WTC11 (cell line): ENCODE measurements around the gene SH2B3.

Experiments
- CTCF ChIP-seq: fragments of 200-600 bp; IDR thresholded peaks from 2 replicates; pipeline ENCODE4 v1.8.0; 2022; ENCODE audit warnings: antibody characterized with exemption
- ESRRA ChIP-seq: sonication (generic); formaldehyde crosslinking; IDR thresholded peaks from 2 replicates; pipeline ENCODE4 v1.8.1; 2022; ENCODE audit warnings: mild to moderate bottlenecking, missing genetic modification reagents, borderline replicate concordance
- GRHL2 ChIP-seq: fragments of 250-450 bp; sonication (Bioruptor Pico); IDR thresholded peaks from 2 replicates; pipeline ENCODE4 v1.8.0; 2022; ENCODE audit warnings: mild to moderate bottlenecking, moderate library complexity; ENCODE audit not compliant: insufficient replicate concordance, severe bottlenecking
- IRF1 ChIP-seq: sonication (generic); formaldehyde crosslinking; IDR thresholded peaks from 2 replicates; pipeline ENCODE4 v1.8.0; 2023; ENCODE audit warnings: missing genetic modification reagents
- NR3C1 ChIP-seq: sonication (generic); formaldehyde crosslinking; conservative IDR thresholded peaks from 2 replicates; pipeline ENCODE4 v1.8.1; 2023; ENCODE audit warnings: low read depth, mild to moderate bottlenecking, missing genetic modification reagents
- USF1 ChIP-seq: sonication (generic); formaldehyde crosslinking; IDR thresholded peaks from 2 replicates; pipeline ENCODE4 v1.8.0; 2022; ENCODE audit warnings: mild to moderate bottlenecking, missing genetic modification reagents
- ZNF396 ChIP-seq: fragments of 250-450 bp; sonication (Bioruptor Pico); IDR thresholded peaks from 2 replicates; pipeline ENCODE4 v1.8.0; 2021; ENCODE audit warnings: mild to moderate bottlenecking, moderate library complexity, borderline replicate concordance

GRCh38 chr12:111458546-111459172 lies 52.9 kb downstream of the SH2B3 start:
- TF ChIP-seq CTCF (no peak), ESRRA (CRISPR knock-in tag) (no peak), IRF1 (CRISPR knock-in tag) (no peak), NR3C1 (no peak), ZNF396 (CRISPR knock-in tag) (no peak), USF1 (CRISPR knock-in tag) (no peak), GRHL2 (CRISPR knock-in tag) (no peak)
